ENCODE results near the gene MS4A8. TPM values are rescaled to one million over a fixed set of nuclear protein-coding genes. Genes with fewer than 3 reads are reported as not detected.

MS4A8 gene
- total RNA-seq, 1 experiment from 2014 or later, result not detected

DNA sequence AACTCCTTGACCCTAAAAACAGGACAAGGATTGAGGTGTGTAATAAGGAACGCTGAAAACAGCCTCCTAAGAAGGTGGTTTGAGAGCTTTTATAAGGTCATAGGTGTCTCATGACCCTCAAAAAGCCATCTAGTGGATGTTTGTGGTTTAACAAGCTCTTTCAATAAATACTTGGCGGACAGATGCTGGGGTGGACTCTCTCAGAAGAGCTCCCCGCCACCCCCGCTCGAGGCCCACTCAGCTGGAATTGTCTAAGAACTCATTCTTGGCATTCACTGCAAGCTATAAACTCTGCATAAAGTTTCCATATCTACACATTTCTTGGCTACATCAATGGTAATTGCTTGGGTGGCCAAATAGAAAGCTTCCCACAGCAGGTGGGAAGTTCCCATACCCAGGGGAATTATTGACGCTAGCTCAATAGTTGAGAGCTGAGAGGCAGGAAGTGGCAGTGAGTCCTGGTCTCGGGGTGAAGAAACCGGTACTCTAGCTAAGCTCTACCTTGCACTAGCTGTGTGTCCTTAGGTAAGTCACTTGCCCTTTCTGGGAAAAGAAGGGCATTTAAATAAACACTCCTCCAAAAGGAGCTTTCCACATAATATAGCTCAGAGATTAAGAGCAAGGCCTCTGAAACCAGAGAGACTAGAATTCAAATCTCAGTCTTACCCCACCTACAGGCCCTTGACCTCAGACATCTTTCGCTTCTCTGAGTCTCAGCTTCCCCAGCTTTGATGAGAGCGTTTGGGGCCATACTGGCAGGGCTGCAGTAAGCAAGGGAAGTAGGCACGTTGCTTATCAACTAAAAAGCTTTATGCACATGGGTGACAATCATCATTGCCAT, 63.7 kb downstream of the MS4A8 start:
- no peaks in the 10 kb centered on the region for H3K36me3 ChIP-seq (ENCODE audit: low read depth)
- no peak overlapping the region for H3K4me3 ChIP-seq
- intact Hi-C loops (cut with micrococcal nuclease; ENCODE audit: unreplicated experiment), result no loop called here
- H3K4me2 ChIP-seq, result no peak overlapping the region
- no peaks in the 10 kb centered on the region for H4K20me1 ChIP-seq (ENCODE audit: insufficient read depth)
- no TSS peak for BruUV-seq (replicated peaks)
- CTCF ChIA-PET, result interaction anchor here (0.6 to 2.0 kb wide), 2 partner anchors 12 to 1656 kb away, joined by 3 to 6 read pairs; no protein-coding TSS in a partner anchor
- H3K4me1 ChIP-seq (replicated peaks; ENCODE audit: insufficient read depth), result no peaks in the 10 kb centered on the region
- H3K79me2 ChIP-seq (ENCODE audit: low read depth), result no peaks in the 10 kb centered on the region
- H3F3A ChIP-seq (ENCODE audit: insufficient read depth, low read depth), result no peaks in the 10 kb centered on the region
- TF ChIP-seq, protein P1, sequence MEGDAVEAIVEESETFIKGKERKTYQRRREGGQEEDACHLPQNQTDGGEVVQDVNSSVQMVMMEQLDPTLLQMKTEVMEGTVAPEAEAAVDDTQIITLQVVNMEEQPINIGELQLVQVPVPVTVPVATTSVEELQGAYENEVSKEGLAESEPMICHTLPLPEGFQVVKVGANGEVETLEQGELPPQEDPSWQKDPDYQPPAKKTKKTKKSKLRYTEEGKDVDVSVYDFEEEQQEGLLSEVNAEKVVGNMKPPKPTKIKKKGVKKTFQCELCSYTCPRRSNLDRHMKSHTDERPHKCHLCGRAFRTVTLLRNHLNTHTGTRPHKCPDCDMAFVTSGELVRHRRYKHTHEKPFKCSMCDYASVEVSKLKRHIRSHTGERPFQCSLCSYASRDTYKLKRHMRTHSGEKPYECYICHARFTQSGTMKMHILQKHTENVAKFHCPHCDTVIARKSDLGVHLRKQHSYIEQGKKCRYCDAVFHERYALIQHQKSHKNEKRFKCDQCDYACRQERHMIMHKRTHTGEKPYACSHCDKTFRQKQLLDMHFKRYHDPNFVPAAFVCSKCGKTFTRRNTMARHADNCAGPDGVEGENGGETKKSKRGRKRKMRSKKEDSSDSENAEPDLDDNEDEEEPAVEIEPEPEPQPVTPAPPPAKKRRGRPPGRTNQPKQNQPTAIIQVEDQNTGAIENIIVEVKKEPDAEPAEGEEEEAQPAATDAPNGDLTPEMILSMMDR (conservative IDR thresholded peaks at IDR 0.05), result peak; percentile 63
- TF ChIP-seq EZH2 (IDR thresholded peaks at IDR 0.05; ENCODE audit: low read depth), result no peak
- DNase-seq, result no peak
- no peaks in the 10 kb centered on the region for H3K9me2 ChIP-seq (ENCODE audit: insufficient read depth)
- H3K27ac ChIP-seq, result no peak overlapping the region
- no peaks in the 10 kb centered on the region for H3K9me3 ChIP-seq (ENCODE audit: insufficient read depth, low read depth)
- H3K27me3 ChIP-seq (ENCODE audit: insufficient read depth, low read depth), result peaks cover 94% of the 10 kb centered on the region
- POLR2A ChIA-PET (ENCODE audit: unreplicated experiment), result interaction anchor here (0.5 to 0.6 kb wide), 2 partner anchors 305 to 573 kb away, joined by 4 read pairs; no protein-coding TSS in a partner anchor
- H2AFZ ChIP-seq, result no peak overlapping the region

DNA sequence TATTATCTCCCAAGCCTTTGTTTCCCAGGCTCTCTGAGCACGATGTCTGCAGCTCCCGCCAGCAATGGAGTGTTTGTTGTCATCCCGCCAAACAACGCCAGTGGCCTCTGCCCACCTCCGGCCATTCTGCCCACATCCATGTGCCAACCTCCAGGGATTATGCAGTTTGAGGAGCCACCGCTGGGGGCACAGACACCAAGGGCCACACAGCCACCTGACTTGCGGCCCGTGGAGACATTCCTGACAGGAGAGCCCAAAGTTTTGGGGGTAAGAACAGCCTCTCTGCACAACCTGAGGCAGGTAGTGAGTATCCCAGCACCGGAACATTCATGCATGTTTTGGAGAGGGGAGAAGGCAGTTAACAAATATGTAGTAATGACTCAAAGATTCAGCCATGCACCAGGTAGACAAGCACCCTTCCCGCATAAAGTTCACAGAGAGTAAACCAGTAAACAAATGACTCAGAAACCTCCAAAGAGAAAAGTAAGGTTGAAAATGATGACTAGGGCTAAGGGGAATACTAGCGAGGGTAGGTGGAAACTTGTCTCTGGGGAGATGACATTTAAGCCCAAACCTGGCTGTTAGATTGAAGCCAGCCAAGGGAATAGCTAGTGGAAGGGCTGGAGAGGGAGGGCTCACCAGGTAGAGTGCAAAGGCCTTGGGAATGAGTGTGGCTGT, 64.4 kb downstream of the MS4A8 start:
- no peaks in the 10 kb centered on the region for H3K9me3 ChIP-seq (ENCODE audit: insufficient read depth, low read depth)
- H3K79me2 ChIP-seq (ENCODE audit: low read depth), result no peaks in the 10 kb centered on the region
- CTCF ChIA-PET, result interaction anchor here (2.0 kb wide), 1 partner anchor 11 kb away, joined by 6 read pairs; no protein-coding TSS in a partner anchor
- H3K4me3 ChIP-seq, result no peak overlapping the region
- peaks cover 94% of the 10 kb centered on the region for H3K27me3 ChIP-seq (ENCODE audit: insufficient read depth, low read depth)
- no peaks in the 10 kb centered on the region for H3K9me2 ChIP-seq (ENCODE audit: insufficient read depth)
- H3F3A ChIP-seq (ENCODE audit: insufficient read depth, low read depth), result no peaks in the 10 kb centered on the region
- BruUV-seq (replicated peaks), result no TSS peak
- intact Hi-C loops (cut with micrococcal nuclease; ENCODE audit: unreplicated experiment), result no loop called here
- POLR2A ChIA-PET (ENCODE audit: unreplicated experiment), result interaction anchor here (0.5 kb wide), 1 partner anchor 572 kb away, joined by 4 read pairs; no protein-coding TSS in a partner anchor
- no peaks in the 10 kb centered on the region for H3K36me3 ChIP-seq (ENCODE audit: low read depth)
- no peak overlapping the region for H3K27ac ChIP-seq
- H4K20me1 ChIP-seq (ENCODE audit: insufficient read depth), result no peaks in the 10 kb centered on the region
- no peak for DNase-seq
- no peak overlapping the region for H2AFZ ChIP-seq
- H3K4me2 ChIP-seq, result no peak overlapping the region
- no peaks in the 10 kb centered on the region for H3K4me1 ChIP-seq (replicated peaks; ENCODE audit: insufficient read depth)
- no peak for TF ChIP-seq EZH2 (IDR thresholded peaks at IDR 0.05; ENCODE audit: low read depth)
- TF ChIP-seq, protein P1 (conservative IDR thresholded peaks at IDR 0.05), result 0 out of 2 replicates have a peak, but pooled peaks have one; percentile 24

DNA sequence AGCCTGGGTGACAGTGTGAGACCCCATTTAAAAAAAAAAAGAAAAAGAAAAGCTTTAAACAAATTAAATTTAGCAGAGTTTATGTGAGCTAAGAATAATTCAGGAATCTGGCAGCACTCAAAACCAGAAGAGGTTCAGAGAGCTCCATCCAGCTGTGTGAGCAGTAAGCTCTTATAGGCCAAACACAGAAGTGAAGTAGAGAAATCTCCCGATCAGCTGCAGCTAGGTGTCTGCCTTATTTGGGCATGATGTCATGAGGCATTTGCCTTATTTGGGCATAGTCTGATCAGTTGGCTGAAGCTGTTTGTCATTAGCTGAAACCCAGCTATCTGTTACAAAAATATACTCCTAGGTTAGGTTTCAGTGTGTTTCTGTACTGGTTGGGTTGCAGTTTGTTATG, 65.5 kb downstream of the MS4A8 start:
- intact Hi-C loops (cut with micrococcal nuclease; ENCODE audit: unreplicated experiment), result no loop called here
- TF ChIP-seq, protein P1 (conservative IDR thresholded peaks at IDR 0.05), result no peak
- no peak for TF ChIP-seq EZH2 (IDR thresholded peaks at IDR 0.05; ENCODE audit: low read depth)
- Histone ChIP-seq H2AFZ (no peak overlapping the region), H3K4me1 (replicated peaks; ENCODE audit: insufficient read depth) (no peaks in the 10 kb centered on the region), H3K36me3 (ENCODE audit: low read depth) (no peaks in the 10 kb centered on the region), H3K4me3 (no peak overlapping the region), H3K27ac (no peak overlapping the region), H3K27me3 (ENCODE audit: insufficient read depth, low read depth) (peaks cover 94% of the 10 kb centered on the region), H4K20me1 (ENCODE audit: insufficient read depth) (no peaks in the 10 kb centered on the region), H3K79me2 (ENCODE audit: low read depth) (no peaks in the 10 kb centered on the region), H3K9me2 (ENCODE audit: insufficient read depth) (no peaks in the 10 kb centered on the region), H3K9me3 (ENCODE audit: insufficient read depth, low read depth) (no peaks in the 10 kb centered on the region), H3F3A (ENCODE audit: insufficient read depth, low read depth) (no peaks in the 10 kb centered on the region), H3K4me2 (no peak overlapping the region)
- no peak for DNase-seq
- ChIA-PET POLR2A (ENCODE audit: unreplicated experiment) (no interaction called here), CTCF (interaction anchor here (0.6 to 2.0 kb wide), 2 partner anchors 10 to 122 kb away, joined by 3 to 6 read pairs; no protein-coding TSS in a partner anchor)
- no TSS peak for BruUV-seq (replicated peaks)

Measured in PC-9 (cell line).